Heart right ventricle (tissue), 16 donors: ENCODE measurements around the gene GRAMD2B. TPM values are rescaled to one million over a fixed set of nuclear protein-coding genes. Genes with fewer than 3 reads are reported as not detected.

Source experiments
- ATAC-seq, 8 donors: fragments of 200-7000 bp; cut with Tn5 transposase; one replicate each; pipeline ENCODE4 v1.9.1; 2020; ENCODE audit warnings: mild to moderate bottlenecking in 8 of 8, moderate library complexity in 8 of 8, moderate number of reproducible peaks in 1 of 8
- DNase-seq, 2 donors: peaks; one replicate each; pipeline ENCODE4 v3.0.0-alpha.2; 2020
- H3K27ac ChIP-seq, 10 donors: fragments of 200-600 bp; sonication (generic) in 2 of 10; one replicate each; pipeline versions ENCODE4 v1.5.0 to v1.8.0; 2020 to 2022; ENCODE audit warnings: mild to moderate bottlenecking in 3 of 10
- H3K27me3 ChIP-seq, 7 donors: fragments of 200-600 bp; one replicate each; pipeline ENCODE4 v1.8.0; 2021 to 2022; ENCODE audit warnings: mild to moderate bottlenecking in 2 of 7
- H3K36me3 ChIP-seq, 9 donors: fragments of 200-600 bp; sonication (generic) in 1 of 9; one replicate each; pipeline versions ENCODE4 v1.5.0 to v1.8.0; 2020 to 2022; ENCODE audit warnings: mild to moderate bottlenecking in 2 of 9
- H3K4me1 ChIP-seq, 9 donors: fragments of 200-600 bp; sonication (generic) in 1 of 9; one replicate each; pipeline versions ENCODE4 v1.5.0 to v1.8.0; 2020 to 2022; ENCODE audit warnings: mild to moderate bottlenecking in 4 of 9
- H3K4me3 ChIP-seq, 10 donors: fragments of 200-600 bp; sonication (generic) in 2 of 10; one replicate each; pipeline versions ENCODE4 v1.5.0 to v1.8.0; 2020 to 2022; ENCODE audit warnings: mild to moderate bottlenecking in 7 of 10, moderate library complexity in 2 of 10
- H3K9me3 ChIP-seq, 11 donors: fragments of 200-600 bp in 10 of 11; sonication (generic) in 2 of 11; one replicate each; pipeline versions ENCODE4 v1.5.0 to v1.8.0; 2013 to 2022; ENCODE audit warnings: mild to moderate bottlenecking in 2 of 11, control low read depth in 1 of 11, moderate library complexity in 1 of 11
- CTCF ChIP-seq, 9 donors: fragments of 200-600 bp; sonication (generic) in 2 of 9; IDR thresholded peaks; one replicate each; pipeline versions ENCODE4 v1.5.0 to v1.8.0; 2021 to 2022; ENCODE audit warnings: antibody characterized with exemption in 9 of 9, mild to moderate bottlenecking in 5 of 9, moderate library complexity in 1 of 9
- WGBS, 2 donors: extraction: QIAGEN DNeasy Blood & Tissue Kit; methylation state at CpG; one replicate each; pipeline ENCODE4 v1.1.7; 2013; ENCODE audit warnings: inconsistent platforms in 1 of 2; 5-methylcytosine and 5-hydroxymethylcytosine counted together
- intact Hi-C, 10 donors: fragments of 100-400 bp; cut with DNase I; formaldehyde crosslinking; loops; one replicate each; pipeline versions ENCODE4 v1.11.1 to v1.14.2; 2022
- polyA plus RNA-seq, 2 donors: library from polyadenylated mRNA; stranded (reverse); fragments of 200-250 nt; gene quantifications; one replicate each; pipeline ENCODE4 v1.2.3, GENCODE V29; 2013
- total RNA-seq, 10 donors: library from RNA; stranded (reverse); fragmentation: NEBNext Ultra II Directional in 3 of 10; extraction: Animal tissue kit (Norgen Biotek cat#: 25700) in 3 of 10; gene quantifications; one replicate each; pipeline versions ENCODE4 v1.2.1 to v1.2.4, GENCODE V29; 2021 to 2023
- donor health status: Arrhythmogenic right ventricular cardiomyopathy.
- donor health status: ischemic (EF 13 %, LVEDD 7.1; RV severe dilation, severe dysfunction).
- donor health status: healthy with polysubstance abuse.
- donor health status: DM: no; HTN: yes; CAD: no.
- donor health status: DM: no; HTN: no; CAD: no.
- donor health status: ischemic (EF 25% LVEDD 6.9; RV normal size, moderate dysfunction).
- donor health status: ischemic (EF 25% LVEDD 5.7; RV mildly dilated, moderate dysfunction).
- donor health status: healthy.
- donor health status: DM: yes; HTN: yes; CAD: no.
- donor health status: Ischemic cardiomyopathy.
- donor health status: ischemic (EF 35%, LVEDD 5.7; RV mildly dilated, moderate dysfunction).
- donor health status: nonischemic (EF 11% LVEDD 7.7; RV severe dilation, severe dysfunction).
- donor health status: DM: yes; HTN: yes; CAD: no.
- donor health status: PGD.
- donor health status: ischemic (EF 29% LVEDD 5.4; RV normal size, mild dysfunction).
- donor health status: nonischemic (EF 23%, LVEDD 6.1; RV moderate dilation, normal function).

Gene GRAMD2B
- total and polyA plus RNA-seq, 12 donors, result 10.7 to 47.3 (median 33.7) TPM

- Histone ChIP-seq H3K4me3 (no peak overlapping the region), H3K27me3 (no peaks in the 10 kb centered on the region), H3K9me3 (no peaks in the 10 kb centered on the region), H3K36me3 (peaks cover 0 to 98% (median 46%) of the 10 kb centered on the region in 9 donors), H3K4me1 (peaks cover 0 to 13% (median 6%) of the 10 kb centered on the region in 9 donors), H3K27ac (no peak overlapping the region)
- ATAC-seq, result no peak
- WGBS, 2 donors, result 83 to 94% methylated on average over 3 of the region's 3 CpGs
- DNase-seq, result no peak
- TF ChIP-seq CTCF (IDR thresholded peaks at IDR 0.05), result no peak
- intact Hi-C loops, result no loop called here
Observed at GRCh38 chr5:126471247-126471646, 48.0 kb downstream of the GRAMD2B start.

GRCh38 chr5:126471875-126472537, 48.8 kb downstream of the GRAMD2B start:
- intact Hi-C loops, result no loop called here
- Histone ChIP-seq H3K36me3 (peaks cover 0 to 97% (median 39%) of the 10 kb centered on the region in 9 donors), H3K9me3 (no peaks in the 10 kb centered on the region), H3K4me1 (peaks cover 0 to 13% (median 6%) of the 10 kb centered on the region in 9 donors), H3K27ac (no peak overlapping the region), H3K27me3 (no peaks in the 10 kb centered on the region), H3K4me3 (no peak overlapping the region)
- DNase-seq (no peak), ATAC-seq (no peak)
- TF ChIP-seq CTCF (IDR thresholded peaks at IDR 0.05), result no peak
- WGBS, 2 donors, result 95 to 96% methylated on average over 3 of the region's 3 CpGs

GRCh38 chr5:126472538-126472889, 49.3 kb downstream of the GRAMD2B start:
- Histone ChIP-seq H3K4me1 (peaks cover 0 to 16% (median 10%) of the 10 kb centered on the region in 9 donors), H3K27ac (no peak overlapping the region), H3K4me3 (no peak overlapping the region), H3K27me3 (no peaks in the 10 kb centered on the region), H3K9me3 (no peaks in the 10 kb centered on the region), H3K36me3 (peaks cover 0 to 97% (median 39%) of the 10 kb centered on the region in 9 donors)
- no peak for TF ChIP-seq CTCF (IDR thresholded peaks at IDR 0.05)
- ATAC-seq (no peak), DNase-seq (no peak)
- WGBS, 2 donors, result 97 to 100% methylated on average over 2 of the region's 2 CpGs
- intact Hi-C loops, result no loop called here

GRCh38 chr5:126477294-126478117, 54.3 kb downstream of the GRAMD2B start:
- peak overlapping the region in 3 of 10 donors; percentile 14 to 49 (median 28) for H3K27ac ChIP-seq
- H3K27me3 ChIP-seq, result no peaks in the 10 kb centered on the region
- 69 to 71% methylated on average over 5 of the region's 5 CpGs for WGBS, 2 donors
- no peak for DNase-seq
- intact Hi-C loops, result loop anchor here in 1 of 10 donors (2.0 kb wide), 1 partner anchor 55 kb away; the partner anchor contains the start of gene GRAMD2B
- no peak overlapping the region for H3K4me3 ChIP-seq
- peaks cover 0 to 98% (median 37%) of the 10 kb centered on the region in 9 donors for H3K36me3 ChIP-seq
- peaks cover 0 to 34% (median 4%) of the 10 kb centered on the region in 9 donors for H3K4me1 ChIP-seq
- no peak for ATAC-seq
- H3K9me3 ChIP-seq, result no peaks in the 10 kb centered on the region
- no peak for TF ChIP-seq CTCF (IDR thresholded peaks at IDR 0.05)
